ENCODE results near the gene PRKD2. TPM values are rescaled to one million over a fixed set of nuclear protein-coding genes. Genes with fewer than 3 reads are reported as not detected.
A peak's percentile ranks its signal among the peaks of the same experiment; 100 is the strongest.

PRKD2 gene
- total and polyA plus RNA-seq, 2 experiments from 2014 or later: 53.8 to 68.0 TPM

GRCh38 chr19:46639358-46640182 lies 77.3 kb downstream of the PRKD2 start:
- H3K79me2 ChIP-seq (replicated peaks; ENCODE audit: insufficient read depth): no peaks in the 10 kb centered on the region
- H4K20me1 ChIP-seq (replicated peaks; ENCODE audit: insufficient read depth): no peaks in the 10 kb centered on the region
- Mint-ChIP-seq H3K27me3 (ENCODE audit: insufficient read depth, low read depth, poor library complexity) (peaks cover 29% of the 10 kb centered on the region), H3K4me3 (no peak overlapping the region; the same call in 2 of the 3 replicates), H3K9me3 (no peaks in the 10 kb centered on the region; the same call in 2 of the 3 replicates), H3K4me1 (peaks cover 2% of the 10 kb centered on the region; the same call in 1 of the 3 replicates), H3K27ac (no peak overlapping the region), H3K36me3 (ENCODE audit: low read depth) (no peaks in the 10 kb centered on the region)
- TF ChIP-seq EZH2 (IDR thresholded peaks at IDR 0.05; ENCODE audit: low read depth, unreplicated experiment) (no peak), POLR2AphosphoS5 (IDR thresholded peaks at IDR 0.05; ENCODE audit: low read depth) (peak; percentile 71), NANOG (IDR thresholded peaks at IDR 0.05; ENCODE audit: borderline replicate concordance) (no peak), STAT1 (IDR thresholded peaks at IDR 0.05; ENCODE audit: unreplicated experiment) (no peak), REST (IDR thresholded peaks at IDR 0.05; ENCODE audit: unreplicated experiment) (no peak), EZH2phosphoT487 (IDR thresholded peaks at IDR 0.05; ENCODE audit: unreplicated experiment) (no peak), JUNB (IDR thresholded peaks at IDR 0.05; ENCODE audit: unreplicated experiment) (no peak), CREB1 (CRISPR knock-in tag; IDR thresholded peaks at IDR 0.05; ENCODE audit: low read depth) (peak; percentile 55), ZNF462 (CRISPR knock-in tag; IDR thresholded peaks at IDR 0.05) (no peak)
- peak overlapping the region; percentile 97 for H2AFZ ChIP-seq
- peak overlapping the region; percentile 82 for H3K4me3 ChIP-seq
- H3K27ac ChIP-seq (ENCODE audit: low read depth): peak overlapping the region; percentile 55; the same call in 1 of the 2 replicates
- peak overlapping the region; percentile 89 for H3K4me2 ChIP-seq
- peaks cover 12% of the 10 kb centered on the region; the same call in 1 of the 2 replicates for H3F3A ChIP-seq (replicated peaks; ENCODE audit: low read depth)
- no peaks in the 10 kb centered on the region for H3K36me3 ChIP-seq (ENCODE audit: insufficient read depth)
- H3K9me2 ChIP-seq (ENCODE audit: insufficient read depth): no peaks in the 10 kb centered on the region
- peaks cover 17% of the 10 kb centered on the region; the same call in 1 of the 2 replicates for H3K4me1 ChIP-seq (ENCODE audit: insufficient read depth)
- DNase-seq (ENCODE audit: low spot score) (peak; percentile 74), ATAC-seq (peak; percentile 63)
- H3K27me3 ChIP-seq (ENCODE audit: insufficient read depth): peaks cover 75% of the 10 kb centered on the region
